ENCODE results near the gene MFSD11. TPM values are rescaled to one million over a fixed set of nuclear protein-coding genes. Genes with fewer than 3 reads are reported as not detected.

The MFSD11 gene
- total RNA-seq, 2 experiments from 2014 or later, result 55.1 to 63.1 TPM

- DNase-seq (ENCODE audit: low spot score), result no peak
- Histone ChIP-seq H3K36me3 (ENCODE audit: insufficient read depth, low read length) (peaks cover 67% of the 10 kb centered on the region), H3K27ac (ENCODE audit: low read depth, low read length, poor library complexity, severe bottlenecking) (no peak overlapping the region), H3K4me2 (ENCODE audit: low read length) (no peak overlapping the region), H3K79me2 (ENCODE audit: insufficient read depth, low read depth, low read length) (peaks cover 50% of the 10 kb centered on the region), H3K9me3 (ENCODE audit: low read length) (no peaks in the 10 kb centered on the region), H4K20me1 (ENCODE audit: insufficient read depth, low read length) (peaks cover 4% of the 10 kb centered on the region; the same call in 1 of the 2 replicates), H3K4me3 (ENCODE audit: low read depth, low read length, poor library complexity, severe bottlenecking) (no peak overlapping the region), H3K9me2 (ENCODE audit: insufficient read depth, low read length) (no peaks in the 10 kb centered on the region), H2AFZ (ENCODE audit: low read length) (no peak overlapping the region), H3K4me1 (ENCODE audit: insufficient read depth, low read length, poor library complexity, severe bottlenecking) (peaks cover 16% of the 10 kb centered on the region)
- no peak for TF ChIP-seq CTCF (conservative IDR thresholded peaks at IDR 0.05; ENCODE audit: low read length)
- TF ChIP-seq EZH2phosphoT487 (IDR thresholded peaks at IDR 0.05; ENCODE audit: borderline replicate concordance, low read depth, low read length), result no peak
- CTCF ChIA-PET (ENCODE audit: unreplicated experiment), result no interaction called here
- POLR2A ChIA-PET, result interaction anchor here (1.2 to 1.4 kb wide), 2 partner anchors 9 to 10 kb away, joined by 3 to 4 read pairs; no protein-coding TSS in a partner anchor
- intact Hi-C loops (cut with micrococcal nuclease; ENCODE audit: unreplicated experiment), result no loop called here
- BruUV-seq (replicated peaks), result no TSS peak
These were observed 14.1 kb upstream of the MFSD11 start for GRCh38 chr17:76723812-76724211.

- TF ChIP-seq EZH2phosphoT487 (IDR thresholded peaks at IDR 0.05; ENCODE audit: borderline replicate concordance, low read depth, low read length) (no peak), CTCF (conservative IDR thresholded peaks at IDR 0.05; ENCODE audit: low read length) (no peak)
- Histone ChIP-seq H3K27ac (ENCODE audit: low read depth, low read length, poor library complexity, severe bottlenecking) (peak overlapping the region; percentile 91), H3K9me3 (ENCODE audit: low read length) (no peaks in the 10 kb centered on the region), H3K36me3 (ENCODE audit: insufficient read depth, low read length) (peaks cover 65% of the 10 kb centered on the region), H3K4me3 (ENCODE audit: low read depth, low read length, poor library complexity, severe bottlenecking) (peak overlapping the region; percentile 78), H2AFZ (ENCODE audit: low read length) (peak overlapping the region; percentile 25; the same call in 1 of the 2 replicates), H4K20me1 (ENCODE audit: insufficient read depth, low read length) (peaks cover 4% of the 10 kb centered on the region; the same call in 1 of the 2 replicates), H3K9me2 (ENCODE audit: insufficient read depth, low read length) (no peaks in the 10 kb centered on the region), H3K4me1 (ENCODE audit: insufficient read depth, low read length, poor library complexity, severe bottlenecking) (peaks cover 34% of the 10 kb centered on the region), H3K4me2 (ENCODE audit: low read length) (peak overlapping the region; percentile 97), H3K79me2 (ENCODE audit: insufficient read depth, low read depth, low read length) (peaks cover 68% of the 10 kb centered on the region)
- BruUV-seq (replicated peaks), result TSS peak; percentile 80
- ChIA-PET CTCF (ENCODE audit: unreplicated experiment) (no interaction called here), POLR2A (interaction anchor here (0.7 to 2.9 kb wide), 4 partner anchors 9 to 218 kb away, joined by 4 to 11 read pairs (median 6); no protein-coding TSS in a partner anchor)
- intact Hi-C loops (cut with micrococcal nuclease; ENCODE audit: unreplicated experiment), result loop anchor here (1.0 to 5.0 kb wide), 5 partner anchors 12 to 458 kb away; partner anchors contain the start of genes SRSF2 and UBALD2
- DNase-seq (ENCODE audit: low spot score), result peak; percentile 74
These were observed 12.2 kb upstream of the MFSD11 start for GRCh38 chr17:76725580-76726230.
